ENCODE data around the gene CLK3.

CLK3 gene

DNA sequence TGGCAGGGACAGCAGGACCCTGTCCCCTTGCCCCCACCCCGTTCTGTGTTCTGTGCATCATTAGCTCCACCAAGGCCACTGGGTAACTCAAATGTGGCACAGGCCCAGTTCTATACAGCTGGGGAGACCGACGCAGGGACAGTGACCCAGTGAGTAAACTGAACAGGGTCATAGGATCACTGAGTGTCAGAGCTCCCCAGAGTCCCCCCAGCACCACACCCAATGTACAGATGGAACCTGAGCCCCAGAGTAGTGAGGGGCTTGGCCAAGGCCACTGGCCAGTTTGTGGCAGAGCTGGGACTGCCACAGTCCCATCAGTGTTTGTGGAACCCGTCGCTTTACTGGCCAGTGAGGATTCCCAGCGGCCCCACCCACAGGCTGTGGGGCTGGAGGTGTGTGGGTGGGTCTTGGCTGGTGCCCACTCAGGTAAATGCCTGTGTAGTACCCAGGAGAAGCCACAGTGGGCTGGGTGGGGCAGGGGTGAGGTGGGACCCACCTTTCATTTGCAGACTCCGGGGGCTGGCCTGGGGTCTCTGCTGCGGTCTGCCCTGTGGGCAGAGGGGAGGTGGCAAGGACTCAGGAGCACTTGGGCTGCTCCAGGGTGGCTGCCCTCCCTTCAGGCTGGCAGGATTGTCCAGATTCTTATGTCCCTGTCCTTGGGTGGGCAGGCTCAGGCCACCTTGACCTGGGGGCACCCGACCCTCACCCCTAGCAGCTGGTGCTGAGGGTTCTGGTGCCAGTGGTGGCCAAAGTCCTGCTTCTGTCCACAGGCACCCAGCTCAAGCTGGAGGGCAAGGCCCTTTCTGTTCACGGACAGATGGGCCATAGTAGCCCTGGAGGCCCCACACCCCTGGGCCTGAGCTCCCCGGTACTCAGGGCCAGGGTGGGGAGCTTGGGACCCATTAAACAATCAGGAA is 11.6 kb upstream of the CLK3 start:
- no peak for DNase-seq

DNA sequence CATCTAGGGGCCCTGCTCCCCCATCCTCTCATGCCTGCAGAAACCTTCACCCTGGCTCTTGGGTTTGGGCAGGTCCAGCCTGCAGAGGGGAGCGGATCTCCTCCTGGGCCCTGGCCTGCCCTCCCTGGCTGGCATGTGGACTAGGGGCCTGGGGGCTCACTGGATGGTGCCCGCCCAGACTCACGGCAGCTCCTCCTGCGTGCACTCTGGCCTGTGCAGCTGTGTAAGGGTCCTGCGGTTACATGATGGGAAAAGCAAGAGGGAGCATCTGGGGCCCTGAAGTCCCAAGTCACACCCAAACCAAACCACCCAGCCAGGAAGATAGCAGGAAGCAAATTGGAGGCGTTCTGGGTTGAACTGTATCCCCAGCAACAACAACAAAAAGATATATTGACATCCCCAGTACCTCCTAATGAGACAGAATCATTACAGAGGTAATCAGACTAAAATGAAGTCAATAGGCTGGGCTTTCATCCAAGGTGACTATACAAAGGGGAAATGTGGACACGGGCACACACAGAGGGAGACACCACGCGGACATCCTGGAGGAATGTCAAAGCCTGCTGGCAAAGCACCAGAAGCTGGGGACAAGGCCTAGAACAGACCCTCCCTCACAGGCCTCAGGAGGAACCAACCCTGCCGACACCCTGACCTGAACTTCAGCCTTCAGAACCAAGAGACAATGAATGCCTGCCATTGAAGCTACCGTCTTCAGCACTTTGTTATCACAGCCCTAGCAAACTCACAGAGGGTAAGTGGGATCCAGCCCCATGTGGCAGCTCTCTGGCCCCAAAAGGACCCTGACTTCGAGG is 10.4 kb upstream of the CLK3 start:
- DNase-seq, result no peak

DNA sequence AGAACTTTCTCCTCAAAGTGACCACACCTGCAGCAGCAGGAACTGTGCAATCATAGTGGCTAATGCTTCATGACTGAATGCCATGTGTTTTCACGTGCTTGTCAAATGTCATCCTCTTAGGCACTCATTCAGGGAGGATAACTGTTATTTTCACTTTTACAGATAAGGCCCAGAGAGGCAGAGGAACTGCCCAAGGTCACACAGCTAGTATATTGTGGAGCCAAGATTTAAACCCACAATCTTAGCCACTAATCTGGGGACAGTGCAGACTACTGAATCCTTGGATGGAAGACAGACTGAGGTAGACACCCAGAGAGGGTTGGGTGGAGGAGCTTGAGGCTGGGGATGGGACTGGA is 9.9 kb upstream of the CLK3 start:
- no peak for DNase-seq

DNA sequence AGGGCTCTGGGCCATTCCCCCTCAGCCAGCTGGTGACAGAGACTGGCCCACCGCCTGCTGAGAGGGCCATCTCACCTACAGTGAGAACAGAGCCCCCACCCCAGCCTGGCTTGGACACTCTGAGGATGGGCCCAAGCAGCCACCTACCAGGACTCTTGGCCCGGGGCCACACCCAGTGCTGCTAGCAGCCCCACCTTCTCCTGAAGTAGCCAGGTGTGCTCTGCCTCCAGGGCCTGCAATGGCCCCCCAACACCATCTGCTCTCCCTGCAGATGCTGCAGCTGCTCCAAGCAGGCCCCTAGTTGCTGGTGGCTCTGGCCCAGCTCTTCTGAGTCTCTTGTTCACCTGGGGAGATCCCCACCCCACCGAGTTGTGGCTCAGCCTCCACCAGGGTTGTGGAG is 6.8 kb upstream of the CLK3 start:
- no peak for DNase-seq

DNA sequence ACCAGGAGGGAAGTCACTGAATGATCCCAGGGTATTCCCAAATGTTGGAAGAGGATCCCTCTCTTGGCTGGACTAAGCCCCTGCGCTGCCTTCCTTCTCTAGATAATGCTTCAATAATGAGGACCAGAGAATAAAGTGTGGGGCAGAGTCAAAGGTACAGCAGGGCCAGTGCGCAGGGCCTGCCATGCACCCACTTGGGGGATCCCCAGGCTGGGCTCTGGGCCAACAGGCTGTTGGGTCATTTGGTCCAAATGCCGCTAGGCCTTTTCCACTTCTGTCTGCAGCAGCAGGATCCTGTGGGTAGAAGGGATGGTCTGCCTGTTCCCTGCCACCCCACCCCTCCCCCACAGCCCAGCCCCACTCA is 5.7 kb upstream of the CLK3 start:
- DNase-seq, result no peak

DNA sequence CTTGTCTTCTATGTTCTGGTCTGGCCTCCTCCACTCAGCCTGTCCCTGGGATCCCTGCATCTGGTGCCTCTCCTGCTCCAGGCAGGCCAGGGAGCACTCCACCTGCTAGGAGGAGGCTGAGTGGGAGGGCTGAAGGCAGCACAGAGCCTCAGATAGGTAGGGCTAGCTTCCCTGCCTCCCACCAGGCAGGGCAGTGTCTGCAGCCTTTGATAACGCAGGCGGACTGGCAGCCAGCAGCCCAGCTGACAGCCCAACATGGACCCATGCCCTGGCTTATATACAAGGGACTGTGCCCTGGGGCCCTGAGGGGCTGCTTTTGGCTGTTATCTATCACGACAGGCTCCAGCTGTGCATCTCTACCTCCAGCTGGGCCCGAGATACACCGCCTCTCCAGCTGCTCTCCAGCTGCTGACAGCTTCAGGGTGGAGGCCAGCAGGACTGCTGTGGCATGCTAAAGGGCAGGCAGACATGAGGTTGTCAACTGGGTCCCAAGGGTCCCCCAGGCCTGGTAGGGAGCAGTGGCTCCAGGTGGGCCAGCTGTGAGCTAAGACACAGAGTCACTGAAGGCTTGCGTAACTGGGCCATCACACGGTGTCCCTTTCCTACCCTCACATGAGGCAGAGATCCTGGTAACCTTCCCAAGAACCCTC is 5.2 kb upstream of the CLK3 start:
- DNase-seq, result no peak

DNA sequence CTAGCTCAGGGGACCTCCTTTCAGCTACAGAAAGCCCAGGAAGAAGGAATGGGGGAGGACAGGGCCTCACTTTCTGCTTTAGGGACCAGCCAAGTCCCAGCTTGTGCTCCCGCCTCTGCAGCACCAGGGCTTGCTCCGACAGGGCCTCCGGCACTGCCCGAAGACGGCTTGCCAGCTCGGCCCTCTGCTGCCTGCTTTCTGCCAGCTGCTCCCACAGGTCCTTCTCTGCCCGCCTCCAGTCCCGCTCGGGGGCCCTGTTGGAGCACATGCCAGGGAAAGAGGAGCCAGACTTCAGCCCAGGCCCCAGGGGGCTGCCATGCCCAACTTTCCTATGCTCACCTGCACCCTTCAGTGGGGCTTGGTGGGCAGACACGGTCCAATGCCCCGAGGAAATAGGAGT is 4.3 kb upstream of the CLK3 start:
- DNase-seq, result no peak

DNA sequence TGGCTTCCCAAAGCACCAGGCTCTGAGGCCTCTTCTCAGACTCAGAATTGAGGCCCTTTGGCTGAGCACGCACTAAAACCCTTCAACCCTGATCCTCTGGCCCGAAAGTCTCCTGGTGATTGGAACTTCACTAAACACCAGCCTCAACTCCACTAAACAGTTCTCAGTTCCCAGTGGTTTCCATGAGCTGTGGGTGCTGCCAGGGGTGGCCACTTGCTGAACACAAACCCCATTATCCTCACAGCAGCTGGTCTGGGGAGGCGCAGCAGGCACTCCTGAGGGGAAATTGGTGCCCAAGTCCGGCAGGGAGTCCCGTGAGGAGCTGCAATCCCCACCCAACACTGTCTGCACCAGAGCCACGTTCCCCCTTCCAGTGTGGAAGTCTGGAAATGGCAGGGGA is 3.8 kb upstream of the CLK3 start:
- DNase-seq, result no peak

DNA sequence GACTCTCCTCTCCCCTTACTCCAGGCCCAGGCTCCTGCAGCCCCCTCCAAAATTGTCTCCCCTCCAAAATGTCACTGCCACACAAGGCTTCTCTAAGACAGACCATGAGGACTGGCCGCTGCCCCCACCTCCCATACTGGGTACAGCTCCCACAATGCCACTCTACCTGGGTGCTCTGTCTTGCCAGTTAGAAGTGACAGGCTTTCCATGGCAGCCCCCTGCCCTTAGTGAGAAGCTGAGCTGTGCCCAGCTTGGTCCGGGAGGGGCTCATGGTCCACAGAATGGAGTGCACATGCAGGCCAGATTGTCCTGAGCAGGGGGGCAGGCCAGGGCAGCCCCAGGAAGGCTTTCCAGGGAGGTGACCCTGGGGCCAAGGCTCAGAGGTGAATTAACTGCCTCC is 3.0 kb upstream of the CLK3 start:
- no peak for DNase-seq

DNA sequence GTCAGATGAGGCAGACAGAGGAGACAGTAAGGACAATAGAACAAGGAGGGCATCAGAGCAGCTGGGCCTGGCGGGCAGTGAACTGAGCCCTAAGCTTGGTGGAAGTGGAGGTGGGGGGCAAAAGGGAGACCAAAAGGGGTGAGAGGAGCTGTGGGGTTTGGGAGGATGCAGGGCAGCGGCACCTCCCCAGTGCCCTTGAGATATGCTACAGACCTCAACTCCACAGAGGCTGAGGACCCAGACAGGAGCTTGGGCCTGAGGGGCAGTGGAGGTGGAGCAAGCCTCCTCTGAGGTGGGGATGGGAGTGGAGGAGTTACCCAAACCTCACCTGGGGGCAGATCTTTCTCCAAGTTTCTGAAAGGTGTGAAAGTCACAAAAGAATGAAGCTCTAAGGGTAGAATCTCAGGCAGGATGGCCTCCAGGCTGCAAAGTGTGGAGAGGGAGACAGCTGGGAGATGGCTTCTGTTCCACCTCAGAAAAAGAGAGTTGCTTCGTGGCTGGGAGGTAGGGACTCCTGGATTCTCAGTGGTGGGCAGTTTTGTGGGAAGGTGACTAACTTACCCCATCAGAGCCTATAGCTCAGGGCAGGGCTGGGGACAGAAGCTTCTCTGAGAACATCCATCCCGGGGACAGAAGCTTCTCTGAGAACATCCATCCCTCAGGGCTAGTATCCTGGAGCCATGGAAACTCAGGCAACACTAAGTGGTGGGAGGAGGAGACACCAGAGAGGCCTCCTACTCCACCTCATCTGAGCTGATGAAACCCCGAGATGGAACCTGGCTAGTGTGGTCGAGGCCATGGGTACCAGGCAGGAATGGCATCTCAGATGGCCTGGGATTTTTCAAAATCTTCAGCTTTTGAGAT is 2.3 kb upstream of the CLK3 start:
- no peak for DNase-seq

DNA sequence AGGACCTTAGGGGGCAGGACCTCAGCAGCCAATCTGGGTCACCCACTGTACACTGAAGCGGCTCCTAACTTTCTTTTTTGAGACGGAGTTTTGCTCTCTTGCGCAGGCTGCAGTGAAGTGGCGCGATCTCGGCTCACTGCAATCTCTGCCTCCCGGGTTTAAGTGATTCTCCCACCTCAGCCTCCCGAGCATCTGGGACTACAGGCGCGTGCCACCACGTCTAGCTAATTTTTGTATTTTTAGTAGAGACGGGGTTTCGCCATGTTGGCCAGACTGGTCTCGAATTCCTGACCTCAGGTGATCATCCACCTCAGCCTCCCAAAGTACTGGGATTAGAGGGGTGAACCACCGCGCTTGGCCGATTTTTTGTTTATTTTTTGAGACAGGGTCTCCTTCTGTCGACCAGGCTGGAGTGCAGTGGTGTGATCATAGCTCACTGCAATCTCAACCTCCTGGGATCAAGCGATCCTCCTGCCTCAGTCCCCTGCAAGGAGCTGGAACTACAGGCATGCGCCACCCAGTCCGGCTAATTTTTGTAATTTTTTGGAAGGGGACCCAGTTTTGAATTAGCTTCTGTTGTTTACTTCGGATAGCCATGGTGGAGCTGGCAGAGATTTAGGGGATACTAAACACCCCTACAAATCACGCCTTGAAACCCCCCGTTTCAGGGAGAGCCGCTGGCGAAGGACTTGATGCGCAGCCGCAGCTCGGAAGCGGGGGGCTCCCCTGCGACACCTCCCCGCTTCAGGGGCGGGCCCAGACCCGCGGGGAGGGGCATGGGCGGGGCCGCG is 1.5 kb upstream of the CLK3 start:
- DNase-seq, result no peak

DNA sequence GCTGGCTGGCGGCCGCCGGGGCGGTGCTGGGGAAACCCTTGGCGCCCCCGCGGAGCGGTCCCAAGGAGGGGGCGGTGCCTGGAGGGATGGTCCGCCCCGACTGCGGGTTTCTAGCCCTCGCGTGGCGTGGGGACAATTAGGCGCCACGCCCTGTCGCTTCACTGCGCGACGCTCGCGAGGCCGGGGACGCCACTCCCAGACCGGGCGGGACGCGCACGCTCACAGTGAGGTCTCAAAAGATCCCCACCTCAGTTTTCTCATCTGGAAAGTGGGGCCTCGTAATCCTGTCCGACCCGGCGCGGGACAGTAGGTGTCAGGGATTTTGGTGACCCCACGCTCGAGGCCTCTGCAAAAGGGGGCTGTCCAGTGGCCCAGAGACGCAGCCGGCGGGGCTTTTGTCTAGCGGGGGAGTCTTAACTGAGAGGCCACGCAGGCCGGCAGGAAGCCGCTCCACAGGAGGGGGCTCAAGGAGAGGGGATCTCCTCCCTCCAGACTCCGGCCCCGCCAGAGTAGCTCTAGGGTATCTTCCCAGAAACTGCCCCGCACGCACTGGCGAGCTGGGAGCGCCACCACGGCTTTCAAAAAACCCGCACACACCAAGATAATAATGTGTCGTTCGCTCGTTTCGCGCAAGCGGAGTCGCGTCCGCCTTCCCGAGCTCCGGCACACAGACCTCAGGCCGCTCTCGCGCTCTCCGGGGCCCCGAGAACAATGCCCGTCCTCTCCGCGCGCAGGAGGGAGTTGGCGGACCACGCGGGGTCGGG is 710 bp upstream of the CLK3 start:
- DNase-seq, result peak; percentile 90

DNA sequence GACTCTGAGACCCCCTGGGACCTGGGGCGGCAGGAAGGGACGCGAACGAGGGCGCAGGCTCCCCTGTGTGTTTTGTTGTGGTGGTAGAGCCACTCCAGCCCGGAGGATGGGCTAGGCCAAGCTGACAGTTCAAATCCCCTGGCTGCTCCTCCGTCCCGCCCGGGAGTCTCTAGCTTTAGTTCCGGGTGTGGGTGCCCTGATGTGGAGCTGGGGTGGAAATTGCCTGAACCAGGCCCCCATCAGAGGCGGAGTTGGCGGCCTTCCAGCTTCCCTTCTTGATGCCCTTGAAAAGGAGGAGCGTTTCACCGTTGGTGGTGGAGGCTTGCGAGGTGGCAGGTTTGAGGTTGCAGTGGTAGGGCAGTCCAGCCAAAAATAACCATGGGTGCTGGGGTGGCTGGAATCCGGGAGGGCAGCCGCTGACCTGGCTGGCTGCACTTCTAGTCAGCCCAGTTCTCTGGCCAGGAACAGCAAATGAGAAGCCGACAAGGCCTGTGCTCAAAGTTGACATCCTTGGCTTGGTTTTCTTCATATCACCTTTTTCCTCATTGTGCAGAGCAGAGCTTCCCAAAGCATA is 817 bp downstream of the CLK3 start:
- DNase-seq, result peak; percentile 77

DNA sequence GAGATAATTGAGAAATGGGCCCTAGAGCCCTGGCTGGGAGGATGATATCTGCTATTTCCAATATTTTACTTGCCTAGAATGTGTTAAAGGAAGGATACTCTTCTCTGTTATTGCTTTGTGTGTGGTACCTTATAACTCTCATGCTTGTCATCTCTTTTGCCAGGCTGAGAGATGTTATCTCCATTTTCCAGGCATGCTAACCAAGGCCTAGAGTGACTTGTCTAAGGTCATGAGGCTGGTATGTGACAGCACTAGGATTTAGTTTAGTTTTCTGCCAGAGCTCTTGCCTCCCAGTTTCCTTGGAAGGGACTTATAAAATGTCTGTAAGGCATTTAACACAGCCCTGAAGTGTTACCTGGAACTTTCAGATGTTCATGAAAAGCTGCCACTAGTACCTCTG is 1.4 kb downstream of the CLK3 start:
- no peak for DNase-seq

DNA sequence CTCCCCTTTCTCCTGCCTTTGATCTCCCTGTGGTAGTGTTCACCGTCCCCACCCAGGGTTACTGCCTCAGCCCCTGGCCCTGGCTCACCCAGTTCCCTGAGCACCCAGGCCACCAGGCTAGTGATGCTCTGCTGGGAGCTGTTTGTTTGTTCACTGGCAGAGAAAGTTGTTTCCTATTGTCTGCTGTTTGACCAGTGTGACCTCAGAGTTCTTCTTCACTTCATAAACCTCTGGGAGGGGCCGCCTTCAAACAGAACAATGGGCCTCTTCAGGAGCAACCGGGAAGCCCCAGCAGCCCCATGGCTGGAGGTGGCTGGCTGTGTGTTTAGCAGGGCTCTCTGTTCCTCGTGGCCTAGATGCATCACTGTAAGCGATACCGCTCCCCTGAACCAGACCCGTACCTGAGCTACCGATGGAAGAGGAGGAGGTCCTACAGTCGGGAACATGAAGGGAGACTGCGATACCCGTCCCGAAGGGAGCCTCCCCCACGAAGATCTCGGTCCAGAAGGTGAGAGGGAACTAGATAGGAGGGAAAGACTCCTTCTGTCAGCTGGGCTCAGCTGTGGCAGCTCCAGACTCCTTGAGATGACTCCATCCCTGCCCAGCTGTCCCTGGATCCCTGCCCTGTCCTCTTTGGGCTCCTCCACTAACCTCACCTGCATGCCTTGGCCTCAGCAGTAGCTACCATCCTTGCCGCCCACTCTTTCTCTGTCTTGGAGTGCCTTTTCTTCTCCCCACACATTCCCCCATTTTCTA is 3.4 kb downstream of the CLK3 start:
- DNase-seq, result no peak

DNA sequence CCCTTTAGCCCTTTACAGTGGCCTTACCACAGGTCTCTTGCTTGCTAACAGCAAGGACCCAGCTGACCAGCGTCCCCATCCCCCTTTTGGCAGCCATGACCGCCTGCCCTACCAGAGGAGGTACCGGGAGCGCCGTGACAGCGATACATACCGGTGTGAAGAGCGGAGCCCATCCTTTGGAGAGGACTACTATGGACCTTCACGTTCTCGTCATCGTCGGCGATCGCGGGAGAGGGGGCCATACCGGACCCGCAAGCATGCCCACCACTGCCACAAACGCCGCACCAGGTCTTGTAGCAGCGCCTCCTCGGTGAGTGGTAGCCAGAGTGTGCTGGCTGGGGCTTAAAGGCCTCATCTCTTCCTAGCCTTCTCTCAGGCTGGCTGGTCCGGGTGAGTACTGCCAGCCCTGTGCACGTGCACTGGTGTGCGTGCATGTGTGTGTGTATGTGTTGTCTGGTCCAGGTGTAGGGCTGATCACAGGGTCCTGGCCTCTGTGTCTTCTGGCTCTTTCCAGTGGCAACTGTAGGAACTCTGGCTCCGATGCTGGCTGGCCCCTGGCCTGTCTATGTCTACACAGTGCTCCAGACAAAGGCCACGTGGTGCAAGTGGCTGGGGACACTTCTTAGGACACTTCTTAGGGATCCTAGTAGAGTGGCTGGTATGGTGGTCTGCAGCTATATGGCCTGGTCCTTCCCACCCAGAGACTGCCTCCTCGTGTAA is 4.4 kb downstream of the CLK3 start:
- no peak for DNase-seq

DNA sequence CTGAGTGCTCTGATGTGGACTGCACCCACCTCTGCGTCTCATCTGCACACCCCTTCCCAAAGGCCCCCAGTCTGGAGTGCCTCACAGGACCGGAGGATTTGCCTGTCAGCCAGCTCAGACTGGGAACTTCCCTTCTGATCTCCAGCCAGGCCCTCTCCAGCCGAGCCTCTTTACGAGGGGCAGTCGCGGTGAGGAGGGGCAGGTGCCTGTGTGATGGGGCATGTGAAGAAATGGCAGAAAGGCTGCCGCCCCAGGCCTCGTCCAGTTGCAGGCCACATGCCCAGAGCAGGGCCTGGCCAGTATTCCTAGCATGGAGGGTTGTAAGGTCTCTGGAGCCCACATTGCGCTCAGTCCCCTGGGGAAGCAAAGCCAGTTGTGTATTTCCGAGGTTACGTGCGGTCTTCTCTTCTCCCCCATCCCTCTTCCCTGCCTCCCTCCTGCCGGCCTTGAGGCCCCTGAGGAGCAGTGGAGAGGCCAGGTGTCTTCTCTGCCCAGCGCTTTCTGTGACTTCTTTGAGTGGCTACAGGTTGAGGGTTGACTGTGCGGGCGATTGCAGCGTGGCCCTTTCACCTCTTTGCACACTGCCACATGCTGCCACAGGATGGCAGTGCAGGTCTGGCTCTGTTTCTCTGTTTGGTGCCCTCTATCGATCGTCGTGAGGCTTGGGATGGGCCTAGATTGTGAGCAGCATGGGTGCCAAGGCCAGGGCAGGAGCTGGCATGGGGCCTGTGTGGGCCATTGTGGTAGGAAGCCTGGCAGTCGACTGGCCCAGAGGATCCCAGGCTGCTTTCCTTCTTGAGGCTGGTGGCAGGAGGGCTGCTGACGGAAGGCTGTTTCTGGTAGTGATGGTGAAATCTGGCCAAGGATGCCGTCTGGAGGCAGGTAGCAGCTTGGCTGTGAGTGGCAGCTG is 5.3 kb downstream of the CLK3 start:
- DNase-seq, result peak; percentile 81

DNA sequence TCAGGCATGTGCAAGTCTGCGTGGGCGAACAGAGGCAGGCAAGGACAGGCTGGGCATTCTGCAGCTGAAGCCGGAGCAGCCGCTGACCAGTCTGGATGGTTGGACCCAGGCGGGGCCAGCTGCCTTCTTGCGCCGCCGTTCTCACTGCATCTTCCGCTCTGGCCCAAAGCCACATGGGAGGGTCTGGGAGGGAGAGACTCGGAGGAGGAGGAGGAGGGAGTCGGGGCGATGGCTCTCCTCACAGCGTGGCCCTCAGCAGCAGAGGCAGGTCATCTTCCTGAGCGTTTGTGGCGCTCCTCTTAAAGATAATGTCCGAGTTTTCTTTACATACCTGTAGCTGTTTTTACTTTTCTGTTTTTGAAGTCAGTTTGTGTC is 5.9 kb downstream of the CLK3 start:
- DNase-seq, result no peak
